Transverse colon (tissue), 4 donors: Measurements from ENCODE around the gene GPX4. TPM values are rescaled to one million over a fixed set of nuclear protein-coding genes. Genes with fewer than 3 reads are reported as not detected.

ENCODE experiments used
- DNase-seq: peaks from one replicate; pipeline ENCODE4 v3.0.0-alpha.2; 2019
- H3K27ac ChIP-seq, 4 donors: fragments of 200-600 bp; sonication (generic); 2 replicates each; pipeline ENCODE4 v1.5.1; 2016 to 2018; ENCODE audit warnings: inconsistent platforms in 4 of 4
- H3K27me3 ChIP-seq: fragments of 200-600 bp; sonication (generic); 2 replicates; pipeline ENCODE4 v1.5.1; 2017; ENCODE audit warnings: inconsistent platforms
- H3K36me3 ChIP-seq, 4 donors: fragments of 200-600 bp; sonication (generic); 2 replicates each; pipeline ENCODE4 v1.5.1; 2017 to 2019; ENCODE audit warnings: inconsistent platforms in 4 of 4
- H3K4me1 ChIP-seq, 4 donors: fragments of 200-600 bp; sonication (generic); 2 replicates each; pipeline ENCODE4 v1.5.1; 2017 to 2020; ENCODE audit warnings: inconsistent platforms in 4 of 4
- H3K4me3 ChIP-seq, 4 donors: fragments of 200-600 bp; sonication (generic); 1 replicate in 1 of 4; 2 replicates in 3 of 4; pipeline versions ENCODE4 v1.5.1 to v1.6.1; 2017 to 2019; ENCODE audit warnings: inconsistent platforms in 4 of 4
- H3K9me3 ChIP-seq, 2 donors: fragments of 200-600 bp; sonication (generic); 2 replicates each; pipeline ENCODE4 v1.5.1; 2017 to 2019; ENCODE audit warnings: inconsistent platforms in 2 of 2
- CTCF ChIP-seq, 5 experiments: fragments of 200-600 bp in 3 of 5; fragments of 450-650 bp in 2 of 5; sonication (generic) in 3 of 5; IDR thresholded peaks; 1 replicate in 2 of 5; 2 replicates in 3 of 5; pipeline ENCODE4 v1.5.1; 2016 to 2017; ENCODE audit warnings: antibody characterized with exemption in 5 of 5, inconsistent platforms in 3 of 5, mild to moderate bottlenecking in 2 of 5, moderate library complexity in 1 of 5
- EP300 ChIP-seq: sonication (generic); formaldehyde crosslinking; IDR thresholded peaks from one replicate; pipeline ENCODE4 v1.6.1; 2017; ENCODE audit warnings: antibody characterized with exemption, low read depth
- POLR2A ChIP-seq: fragments of 450-650 bp; IDR thresholded peaks from one replicate; pipeline ENCODE4 v1.6.1; 2016; ENCODE audit warnings: antibody characterized with exemption, mild to moderate bottlenecking, moderate library complexity
- POLR2AphosphoS5 ChIP-seq, 3 donors: sonication (generic); formaldehyde crosslinking; IDR thresholded peaks; one replicate each; pipeline ENCODE4 v1.6.1; 2016; ENCODE audit warnings: antibody characterized with exemption in 3 of 3
- WGBS, 2 donors: methylation state at CpG; one replicate each; pipeline ENCODE4 v1.1.5; 2018; ENCODE audit warnings: low coverage in 1 of 2; 5-methylcytosine and 5-hydroxymethylcytosine counted together
- in situ Hi-C, 4 donors: fragments of 200-750 bp; cut with MboI; loops; one replicate each; pipeline versions ENCODE4 v1.15.0 to v1.15.1; 2017; ENCODE audit warnings: low sequenced_read_pairs in 3 of 4, low pct_ligation_motif_present in 1 of 4, low pct_unique_long_range_greater_than_20kb in 1 of 4
- intact Hi-C: fragments of 100-400 bp; cut with DNase I; formaldehyde crosslinking; loops from one replicate; pipeline ENCODE4 v1.15.1; 2023; ENCODE audit warnings: low total_unique reads
- total RNA-seq, 4 donors: library from RNA; depleted of rRNA; stranded (reverse); fragments of >200 nt; gene quantifications; one replicate each; pipeline ENCODE4 v1.1.0, GENCODE V29; 2016

GPX4 gene
- total RNA-seq, 4 donors from 2014 or later, result 115 to 426 (median 261) TPM

GRCh38 chr19:1070931-1071791, 32.6 kb upstream of the GPX4 start:
- intact Hi-C loops, result no loop called here
- no peak overlapping the region for H3K4me3 ChIP-seq

DNA sequence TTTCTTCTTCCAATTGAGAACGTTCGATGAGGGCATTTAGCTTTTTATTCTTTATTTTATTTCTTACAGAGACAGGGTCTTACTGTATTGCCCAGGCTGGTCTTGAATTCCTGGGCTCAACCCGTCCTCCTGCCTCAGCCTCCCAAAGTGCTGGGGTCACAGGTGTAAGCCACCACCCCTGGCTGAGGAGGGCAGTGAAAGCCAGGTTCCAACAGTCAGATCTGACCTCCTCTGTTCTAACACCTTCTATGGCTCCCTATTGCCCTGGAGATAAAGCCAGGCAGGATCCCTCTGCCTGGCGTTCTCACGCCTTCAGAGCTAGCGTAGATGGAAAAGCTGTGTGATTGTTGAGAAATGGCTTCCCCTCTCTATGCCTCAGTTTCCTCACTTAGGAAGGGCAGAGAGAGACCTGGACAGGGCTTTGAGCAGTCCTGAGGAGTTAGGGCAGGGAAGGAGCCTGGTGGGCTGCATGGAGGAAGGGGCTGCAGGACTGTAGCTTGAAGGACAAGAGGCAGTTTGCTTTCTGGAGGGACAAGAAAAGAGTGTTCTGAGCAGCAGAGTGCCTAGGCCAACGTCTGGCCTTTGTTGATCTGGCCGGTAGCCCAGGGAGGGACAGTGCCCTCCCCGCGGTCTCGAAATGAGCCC, 31.3 kb upstream of the GPX4 start:
- Histone ChIP-seq H3K9me3 (no peaks in the 10 kb centered on the region), H3K27ac (no peak overlapping the region), H3K36me3 (no peaks in the 10 kb centered on the region), H3K27me3 (peaks cover 55% of the 10 kb centered on the region), H3K4me3 (no peak overlapping the region), H3K4me1 (peaks cover 6 to 64% (median 39%) of the 10 kb centered on the region in 4 donors)
- intact Hi-C loops, result no loop called here
- 55% methylated on average over 11 of the region's 11 CpGs; no CpG with 5 or more reads in 1 of the 2 donors for WGBS, 2 donors
- in situ Hi-C loops, result no loop called here
- TF ChIP-seq POLR2A (no peak), EP300 (no peak), POLR2AphosphoS5 (IDR thresholded peaks at IDR 0.05) (no peak)
- DNase-seq, result no peak

More at GRCh38 chr19:1070931-1071791, 32.6 kb upstream of the GPX4 start:
- peaks cover 68% of the 10 kb centered on the region for H3K27me3 ChIP-seq
- H3K9me3 ChIP-seq, result no peaks in the 10 kb centered on the region
- in situ Hi-C loops, result no loop called here
- no peaks in the 10 kb centered on the region for H3K36me3 ChIP-seq
- DNase-seq, result no peak
- 31% methylated on average over 27 of the region's 99 CpGs; no CpG with 5 or more reads in 1 of the 2 donors for WGBS, 2 donors
- no peak for TF ChIP-seq POLR2A
- no peak for TF ChIP-seq CTCF (IDR thresholded peaks at IDR 0.05)
- TF ChIP-seq POLR2AphosphoS5 (IDR thresholded peaks at IDR 0.05), result no peak
- TF ChIP-seq EP300, result no peak
- peaks cover 17 to 65% (median 51%) of the 10 kb centered on the region in 4 donors for H3K4me1 ChIP-seq
- no peak overlapping the region for H3K27ac ChIP-seq

GRCh38 chr19:1073063-1073955, 30.5 kb upstream of the GPX4 start:
- no peaks in the 10 kb centered on the region for H3K9me3 ChIP-seq
- WGBS, 2 donors, result 83% methylated on average over 25 of the region's 30 CpGs; no CpG with 5 or more reads in 1 of the 2 donors
- no peak overlapping the region for H3K27ac ChIP-seq
- TF ChIP-seq POLR2A (no peak), POLR2AphosphoS5 (IDR thresholded peaks at IDR 0.05) (no peak), EP300 (no peak), CTCF (IDR thresholded peaks at IDR 0.05) (no peak)
- H3K27me3 ChIP-seq, result peaks cover 49% of the 10 kb centered on the region
- DNase-seq, result no peak
- H3K36me3 ChIP-seq, result no peaks in the 10 kb centered on the region
- peaks cover 5 to 67% (median 39%) of the 10 kb centered on the region in 4 donors for H3K4me1 ChIP-seq
- H3K4me3 ChIP-seq, result no peak overlapping the region
- in situ Hi-C loops (no loop called here), intact Hi-C loops (no loop called here)

- no peaks in the 10 kb centered on the region for H3K36me3 ChIP-seq
- peak overlapping the region; percentile 44 to 74 (median 67) for H3K27ac ChIP-seq
- in situ Hi-C loops, result no loop called here
- H3K9me3 ChIP-seq, result no peaks in the 10 kb centered on the region
- DNase-seq, result no peak
- intact Hi-C loops, result no loop called here
- H3K4me1 ChIP-seq, result peaks cover 5 to 69% (median 36%) of the 10 kb centered on the region in 4 donors
- no peak for TF ChIP-seq CTCF (IDR thresholded peaks at IDR 0.05)
- peaks cover 42% of the 10 kb centered on the region for H3K27me3 ChIP-seq
- WGBS, 2 donors, result 73% methylated on average over 25 of the region's 28 CpGs; no CpG with 5 or more reads in 1 of the 2 donors
- H3K4me3 ChIP-seq, result peak overlapping the region in 2 of 4 donors; percentile 33 to 41
Measured at GRCh38 chr19:1073956-1074517, 29.8 kb upstream of the GPX4 start.
